HG02759 (cell line): ENCODE results near the gene ASTN2.

Experiments used
- ATAC-seq: cut with Tn5 transposase; IDR thresholded peaks from one replicate; pipeline ENCODE4 v1.9.1; 2021; ENCODE audit warnings: mild to moderate bottlenecking, moderate library complexity; ENCODE audit not compliant: unreplicated experiment

ASTN2 gene

GRCh38 chr9:117303643-117304230, 111.1 kb downstream of the ASTN2 start:
- no peak for ATAC-seq

- no peak for ATAC-seq
Measured at GRCh38 chr9:117302487-117302886, 112.4 kb downstream of the ASTN2 start.

GRCh38 chr9:117300371-117301110, 114.3 kb downstream of the ASTN2 start:
- ATAC-seq, result no peak

GRCh38 chr9:117296453-117296852, 118.4 kb downstream of the ASTN2 start:
- ATAC-seq, result no peak

- no peak for ATAC-seq
Measured at GRCh38 chr9:117293206-117294114, 121.4 kb downstream of the ASTN2 start.

- no peak for ATAC-seq
Measured at GRCh38 chr9:117290856-117291622, 123.8 kb downstream of the ASTN2 start.

GRCh38 chr9:117290306-117290840, 124.5 kb downstream of the ASTN2 start:
- ATAC-seq, result no peak

- ATAC-seq, result no peak
Measured at GRCh38 chr9:117286245-117286644, 128.6 kb downstream of the ASTN2 start.

- no peak for ATAC-seq
Measured at GRCh38 chr9:117284414-117284813, 130.4 kb downstream of the ASTN2 start.

- ATAC-seq, result no peak
Measured at GRCh38 chr9:117282541-117282940, 132.3 kb downstream of the ASTN2 start.

GRCh38 chr9:117278471-117279035, 136.3 kb downstream of the ASTN2 start:
- ATAC-seq, result no peak

GRCh38 chr9:117278020-117278419, 136.8 kb downstream of the ASTN2 start:
- ATAC-seq, result no peak

- ATAC-seq, result no peak
Measured at GRCh38 chr9:117276444-117276843, 138.4 kb downstream of the ASTN2 start.

- ATAC-seq, result no peak
Measured at GRCh38 chr9:117273612-117274011, 141.2 kb downstream of the ASTN2 start.

GRCh38 chr9:117268847-117269446, 145.9 kb downstream of the ASTN2 start:
- no peak for ATAC-seq

- no peak for ATAC-seq
Measured at GRCh38 chr9:117266855-117267497, 147.9 kb downstream of the ASTN2 start.

- no peak for ATAC-seq
Measured at GRCh38 chr9:117265253-117265652, 149.6 kb downstream of the ASTN2 start.

- no peak for ATAC-seq
Measured at GRCh38 chr9:117258184-117258866, 156.5 kb downstream of the ASTN2 start.

GRCh38 chr9:117253261-117253660, 161.6 kb downstream of the ASTN2 start:
- no peak for ATAC-seq
